Psoas muscle (tissue), 8 donors: ENCODE results near the gene LAMP5. TPM values are rescaled to one million over a fixed set of nuclear protein-coding genes. Genes with fewer than 3 reads are reported as not detected.

Experiments used
- ATAC-seq, 4 donors: fragments of 200-7000 bp; cut with Tn5 transposase; one replicate each; pipeline ENCODE4 v1.9.1; 2020; ENCODE audit warnings: moderate library complexity in 3 of 4, mild to moderate bottlenecking in 2 of 4
- DNase-seq, 2 donors: peaks; one replicate each; pipeline ENCODE4 v3.0.0-alpha.2; 2020
- H3K27ac ChIP-seq: fragments of 200-600 bp; one replicate; pipeline ENCODE4 v1.8.0; 2022
- H3K27me3 ChIP-seq, 3 donors: fragments of 200-600 bp in 1 of 3; one replicate each; pipeline versions ENCODE4 v1.6.1 to v1.8.0; 2013 to 2022; ENCODE audit warnings: low read length in 2 of 3, mild to moderate bottlenecking in 2 of 3, moderate library complexity in 1 of 3; ENCODE audit not compliant: insufficient read depth in 3 of 3
- H3K36me3 ChIP-seq, 2 donors: fragments of 200-600 bp in 1 of 2; one replicate each; pipeline versions ENCODE4 v1.6.1 to v1.8.0; 2013 to 2022; ENCODE audit warnings: low read depth in 1 of 2, mild to moderate bottlenecking in 1 of 2, moderate library complexity in 1 of 2; ENCODE audit not compliant: insufficient read depth in 1 of 2
- H3K4me1 ChIP-seq: fragments of 200-600 bp; one replicate; pipeline ENCODE4 v1.8.0; 2022
- H3K4me3 ChIP-seq: fragments of 200-600 bp; one replicate; pipeline ENCODE4 v1.8.0; 2022; ENCODE audit warnings: mild to moderate bottlenecking
- H3K9me3 ChIP-seq: fragments of 200-600 bp; one replicate; pipeline ENCODE4 v1.8.0; 2022
- CTCF ChIP-seq: fragments of 200-600 bp; IDR thresholded peaks from one replicate; pipeline ENCODE4 v1.8.0; 2022; ENCODE audit warnings: antibody characterized with exemption
- WGBS, 3 donors: extraction: QIAGEN DNeasy Blood & Tissue Kit; methylation state at CpG; one replicate each; pipeline versions ENCODE4 v1.1.6 to v1.1.7; 2013; 5-methylcytosine and 5-hydroxymethylcytosine counted together
- intact Hi-C, 2 donors: fragments of 100-400 bp; cut with DNase I; formaldehyde crosslinking; loops; one replicate each; pipeline versions ENCODE4 v1.11.0 to v1.14.2; 2022
- polyA plus RNA-seq, 3 donors: library from polyadenylated mRNA; stranded (reverse); fragments of 200-250 nt; gene quantifications; one replicate each; pipeline ENCODE4 v1.2.3, GENCODE V29; 2013
- total RNA-seq, 4 donors: library from RNA; stranded (reverse); fragmentation: NEBNext Ultra II Directional in 2 of 4; extraction: Animal tissue kit (Norgen Biotek cat#: 25700) in 2 of 4; gene quantifications; one replicate each; pipeline versions ENCODE4 v1.2.1 to v1.2.4, GENCODE V29; 2021 to 2023
- donor health status: healthy with polysubstance abuse.
- donor health status: DM: no; HTN: no; CAD: no; lungs with moderate emphysema.
- donor health status: Bipolar disorder and iron deficiency.
- donor health status: healthy.
- donor health status: DM: yes; HTN: yes; CAD: no.
- donor health status: DM: no; HTN: no; CAD: no.
- donor health status: DM: no; HTN: no; CAD: no.
- donor health status: DM: yes; HTN: yes; CAD: no.

The LAMP5 gene
- total and polyA plus RNA-seq, 7 donors, result 0.01 TPM; not detected in 6

- H3K4me1 ChIP-seq, result no peaks in the 10 kb centered on the region
- DNase-seq, result no peak
- H3K9me3 ChIP-seq, result no peaks in the 10 kb centered on the region
- WGBS, 3 donors, result 2 to 7% (median 5%) methylated on average over 19 to 23 of the region's 23 CpGs
- H3K4me3 ChIP-seq, result no peak overlapping the region
- intact Hi-C loops, result no loop called here
- no peaks in the 10 kb centered on the region for H3K36me3 ChIP-seq
- no peak for TF ChIP-seq CTCF
- no peak for ATAC-seq
- peaks cover 6 to 65% (median 12%) of the 10 kb centered on the region in 3 donors for H3K27me3 ChIP-seq
- H3K27ac ChIP-seq, result no peak overlapping the region
Measured at GRCh38 chr20:9508240-9508661, 6.1 kb upstream of the LAMP5 start.

GRCh38 chr20:9508696-9509178 is 5.7 kb upstream of the LAMP5 start:
- Histone ChIP-seq H3K27me3 (peaks cover 6 to 70% (median 12%) of the 10 kb centered on the region in 3 donors), H3K27ac (no peak overlapping the region), H3K4me3 (no peak overlapping the region), H3K36me3 (no peaks in the 10 kb centered on the region), H3K4me1 (no peaks in the 10 kb centered on the region), H3K9me3 (no peaks in the 10 kb centered on the region)
- TF ChIP-seq CTCF, result no peak
- ATAC-seq, result no peak
- DNase-seq, result no peak
- 6 to 15% (median 8%) methylated on average over 27 to 30 of the region's 30 CpGs for WGBS, 3 donors
- intact Hi-C loops, result no loop called here

- no peak for TF ChIP-seq CTCF
- no peak for ATAC-seq
- whole genome bisulfite sequencing, 3 donors, result 22 to 29% (median 24%) methylated on average over 4 of the region's 4 CpGs
- Histone ChIP-seq H3K9me3 (no peaks in the 10 kb centered on the region), H3K27me3 (peaks cover 6 to 72% (median 12%) of the 10 kb centered on the region in 3 donors), H3K4me1 (no peaks in the 10 kb centered on the region), H3K4me3 (no peak overlapping the region), H3K36me3 (no peaks in the 10 kb centered on the region), H3K27ac (no peak overlapping the region)
- intact Hi-C loops, result no loop called here
- DNase-seq, result no peak
Measured at GRCh38 chr20:9509246-9509645, 5.1 kb upstream of the LAMP5 start.

- no peaks in the 10 kb centered on the region for H3K4me1 ChIP-seq
- intact Hi-C loops, result no loop called here
- peaks cover 10 to 78% (median 21%) of the 10 kb centered on the region in 3 donors for H3K27me3 ChIP-seq
- no peak for DNase-seq
- TF ChIP-seq CTCF, result no peak
- WGBS, 3 donors, result 44 to 73% (median 66%) methylated on average over 5 of the region's 5 CpGs
- no peak overlapping the region for H3K27ac ChIP-seq
- H3K4me3 ChIP-seq, result no peak overlapping the region
- ATAC-seq, result no peak
- H3K9me3 ChIP-seq, result no peaks in the 10 kb centered on the region
- no peaks in the 10 kb centered on the region for H3K36me3 ChIP-seq
Measured at GRCh38 chr20:9510911-9511310, 3.5 kb upstream of the LAMP5 start.

GRCh38 chr20:9514072-9514460 is 324 bp upstream of the LAMP5 start:
- ATAC-seq, result no peak
- WGBS, 3 donors, result 2 to 8% (median 3%) methylated on average over 9 of the region's 9 CpGs
- no peak overlapping the region for H3K4me3 ChIP-seq
- no peak for DNase-seq
- TF ChIP-seq CTCF, result no peak
- no peaks in the 10 kb centered on the region for H3K9me3 ChIP-seq
- no peaks in the 10 kb centered on the region for H3K36me3 ChIP-seq
- peaks cover 13 to 69% (median 16%) of the 10 kb centered on the region in 3 donors for H3K27me3 ChIP-seq
- H3K27ac ChIP-seq, result no peak overlapping the region
- no peaks in the 10 kb centered on the region for H3K4me1 ChIP-seq
- intact Hi-C loops, result no loop called here
